Neural progenitor cell (in vitro differentiated cells): ENCODE measurements around the gene B3GNT4.

Source experiments
- CTCF ChIP-seq: fragments of 200-600 bp; sonication (generic); IDR thresholded peaks from 2 replicates; pipeline ENCODE4 v1.5.1; 2017; ENCODE audit warnings: antibody characterized with exemption, mild to moderate bottlenecking
- EZH2 ChIP-seq: fragments of 200-600 bp; sonication (generic); IDR thresholded peaks from 2 replicates; pipeline ENCODE4 v1.6.1; 2017; ENCODE audit warnings: antibody characterized with exemption, mild to moderate bottlenecking, moderate library complexity
- EZH2phosphoT487 ChIP-seq: fragments of 200-600 bp; sonication (generic); IDR thresholded peaks from 2 replicates; pipeline ENCODE4 v1.6.1; 2017; ENCODE audit warnings: antibody characterized with exemption

- TF ChIP-seq EZH2 (no peak), CTCF (no peak), EZH2phosphoT487 (no peak)
Measured at GRCh38 chr12:122158700-122159285, 44.7 kb upstream of the B3GNT4 start.
